RWPE1 (cell line): ENCODE results near the gene FHOD3.

Experiments
- CTCF ChIA-PET: fragments of 350-600 bp; sonication (Branson Sonifier 250); formaldehyde crosslinking; extraction: SDS; loops from one replicate; lab custom pipeline; 2021; lab: Yijun Ruan, JAX
- POLR2A ChIA-PET: fragments of 400-600 bp; formaldehyde crosslinking; extraction: SDS; loops from one replicate; lab custom pipeline; 2020; ENCODE audit warnings: antibody characterized with exemption; ENCODE audit not compliant: low non-redundant PET; lab: Yijun Ruan, JAX
- DNase-seq: peaks from one replicate; pipeline ENCODE4 v3.0.0; 2012; ENCODE audit warnings: low spot score
- H3K27ac ChIP-seq: fragments of 450-650 bp; 2 replicates; pipeline ENCODE4 v1.5.1; 2017
- CTCF ChIP-seq: fragments of 450-650 bp; conservative IDR thresholded peaks from 2 replicates; pipeline ENCODE4 v1.5.1; 2017; ENCODE audit warnings: low read depth, mild to moderate bottlenecking

FHOD3 gene

DNA sequence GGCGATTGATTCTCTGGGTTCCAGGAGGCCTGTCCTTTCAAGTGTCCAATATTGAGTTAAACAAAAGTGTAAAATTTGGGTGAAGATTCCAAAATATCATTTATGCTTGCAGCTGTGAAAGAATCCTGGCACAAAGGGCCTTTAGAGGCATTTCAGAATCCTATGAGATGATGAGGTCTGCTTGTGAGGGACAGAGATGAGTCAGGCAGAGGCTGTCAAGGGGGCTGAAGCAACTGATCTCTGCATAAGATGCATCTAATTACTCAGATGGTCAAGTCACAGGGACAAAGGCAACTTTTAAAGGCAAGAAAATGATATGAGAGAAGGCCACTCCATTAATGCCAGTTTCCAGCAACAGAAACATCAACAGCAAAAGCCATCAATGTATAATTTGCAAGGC, 78.8 kb downstream of the FHOD3 start:
- no peak overlapping the region for H3K27ac ChIP-seq
- ChIA-PET POLR2A (no interaction called here), CTCF (no interaction called here)
- no peak for TF ChIP-seq CTCF
- DNase-seq: no peak

DNA sequence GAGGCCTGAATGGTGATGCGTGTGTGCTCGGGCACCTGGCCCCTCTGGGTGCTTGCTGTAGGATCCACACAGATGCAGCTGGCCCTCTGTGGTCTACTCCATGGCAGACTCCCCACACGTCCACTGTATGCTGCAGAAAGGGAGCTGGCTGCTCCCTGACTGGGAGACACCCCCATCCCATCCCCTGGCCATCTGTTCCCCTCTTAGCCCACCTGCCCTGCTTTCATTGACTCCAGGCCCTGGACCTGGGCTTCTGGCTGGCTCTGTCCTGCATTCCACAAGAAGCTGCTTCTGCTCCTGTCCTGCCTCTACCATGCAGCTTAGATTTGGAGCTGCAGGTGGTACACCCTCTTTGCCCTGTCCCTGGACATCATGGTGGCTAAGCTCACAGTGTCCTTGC, 80.1 kb downstream of the FHOD3 start:
- TF ChIP-seq CTCF: no peak
- ChIA-PET POLR2A (no interaction called here), CTCF (no interaction called here)
- no peak for DNase-seq
- H3K27ac ChIP-seq: no peak overlapping the region

GRCh38 chr18:36378205-36378604, 80.7 kb downstream of the FHOD3 start:
- TF ChIP-seq CTCF: no peak
- CTCF ChIA-PET: no interaction called here
- no peak overlapping the region for H3K27ac ChIP-seq
- no peak for DNase-seq
- POLR2A ChIA-PET: no interaction called here

GRCh38 chr18:36379435-36379984, 82.0 kb downstream of the FHOD3 start:
- CTCF ChIA-PET: no interaction called here
- POLR2A ChIA-PET: no interaction called here

DNA sequence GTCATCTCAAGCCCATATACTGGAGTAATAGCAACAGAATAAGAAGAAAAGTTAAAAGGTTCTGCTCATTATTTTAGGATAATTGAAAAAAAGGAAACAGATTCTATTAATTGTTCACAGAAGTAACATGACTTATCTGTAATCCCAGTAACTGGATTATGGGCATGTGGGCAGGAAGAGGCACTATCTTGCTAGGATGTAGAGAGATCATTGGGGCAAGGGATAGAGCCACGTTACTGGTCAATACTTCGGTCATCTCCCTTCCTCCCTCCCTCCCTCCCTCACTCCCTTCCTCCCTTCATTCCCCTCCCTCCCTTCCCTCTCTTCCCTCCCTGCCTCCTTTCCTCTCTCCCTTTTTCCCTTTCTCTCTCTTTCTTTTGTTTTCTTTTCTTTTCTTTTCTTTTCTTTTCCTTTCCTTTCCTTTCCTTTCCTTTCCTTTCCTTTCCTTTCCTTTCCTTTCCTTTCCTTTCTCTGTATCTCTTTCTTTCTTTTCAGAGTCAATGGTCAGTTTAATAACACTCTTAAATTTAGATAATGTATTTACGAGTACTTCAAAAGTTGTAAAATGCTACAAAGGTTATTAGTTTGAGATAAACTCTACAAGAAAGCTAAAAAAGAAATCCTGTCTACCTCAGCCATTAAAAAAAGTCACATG, 82.8 kb downstream of the FHOD3 start:
- CTCF ChIA-PET: no interaction called here
- POLR2A ChIA-PET: no interaction called here
- no peak for TF ChIP-seq CTCF
- no peak overlapping the region for H3K27ac ChIP-seq
- no peak for DNase-seq

More at GRCh38 chr18:36379435-36379984, 82.0 kb downstream of the FHOD3 start:
- H3K27ac ChIP-seq: no peak overlapping the region
- no peak for TF ChIP-seq CTCF
- no peak for DNase-seq

GRCh38 chr18:36381075-36381474, 83.6 kb downstream of the FHOD3 start:
- no peak overlapping the region for H3K27ac ChIP-seq
- ChIA-PET POLR2A (no interaction called here), CTCF (no interaction called here)
- no peak for TF ChIP-seq CTCF
- DNase-seq: no peak
